Posterior vena cava (tissue), 2 donors: ENCODE results near the gene SDK1. TPM values are rescaled to one million over a fixed set of nuclear protein-coding genes. Genes with fewer than 3 reads are reported as not detected.
"Not testable (repeated sequence)": the region's sequence is repeated elsewhere in the genome, so short reads cannot be mapped to it uniquely, and the experiment has no call there.

Source experiments
- DNase-seq: peaks from one replicate; pipeline ENCODE4 v3.0.0-alpha.2; 2020; ENCODE audit warnings: low spot score
- intact Hi-C, 2 donors: fragments of 100-400 bp; cut with DNase I; formaldehyde crosslinking; loops; one replicate each; pipeline versions ENCODE4 v1.14.1 to v1.14.2; 2022 to 2023
- total RNA-seq, 2 donors: library from RNA; stranded (reverse); fragmentation: NEBNext Ultra II Directional; extraction: Animal tissue kit (Norgen Biotek cat#: 25700); gene quantifications; one replicate each; pipeline ENCODE4 v1.2.1, GENCODE V29; 2021
- donor health status: DM: yes; HTN: yes; CAD: no.
- donor health status: DM: yes; HTN: yes; CAD: no.

The SDK1 gene
- total RNA-seq, 2 donors from 2014 or later, result 14.4 to 18.3 TPM

DNA sequence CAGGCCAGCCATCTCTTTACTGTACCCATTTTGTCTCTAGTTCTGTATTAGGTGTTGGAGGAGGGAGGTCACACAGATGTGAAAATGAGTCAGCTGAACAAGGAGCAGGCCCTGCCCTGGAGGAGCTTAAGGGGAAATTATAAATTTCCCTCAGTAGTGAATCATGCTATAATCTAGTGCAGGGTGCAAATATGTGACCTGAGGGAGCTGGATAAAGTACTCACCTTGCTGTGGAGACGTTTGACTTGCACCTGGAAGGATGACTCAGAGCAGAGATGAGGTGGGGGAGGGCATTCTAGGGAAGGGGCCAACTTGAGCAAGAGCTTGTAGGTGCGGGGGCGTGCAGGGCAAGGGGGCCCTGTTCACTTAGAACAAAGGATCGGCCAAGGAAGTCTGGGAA is 610.6 kb downstream of the SDK1 start:
- DNase-seq, result no peak
- intact Hi-C loops, result no loop called here

GRCh38 chr7:3912291-3912690 is 611.2 kb downstream of the SDK1 start:
- DNase-seq, result no peak
- intact Hi-C loops, result no loop called here

DNA sequence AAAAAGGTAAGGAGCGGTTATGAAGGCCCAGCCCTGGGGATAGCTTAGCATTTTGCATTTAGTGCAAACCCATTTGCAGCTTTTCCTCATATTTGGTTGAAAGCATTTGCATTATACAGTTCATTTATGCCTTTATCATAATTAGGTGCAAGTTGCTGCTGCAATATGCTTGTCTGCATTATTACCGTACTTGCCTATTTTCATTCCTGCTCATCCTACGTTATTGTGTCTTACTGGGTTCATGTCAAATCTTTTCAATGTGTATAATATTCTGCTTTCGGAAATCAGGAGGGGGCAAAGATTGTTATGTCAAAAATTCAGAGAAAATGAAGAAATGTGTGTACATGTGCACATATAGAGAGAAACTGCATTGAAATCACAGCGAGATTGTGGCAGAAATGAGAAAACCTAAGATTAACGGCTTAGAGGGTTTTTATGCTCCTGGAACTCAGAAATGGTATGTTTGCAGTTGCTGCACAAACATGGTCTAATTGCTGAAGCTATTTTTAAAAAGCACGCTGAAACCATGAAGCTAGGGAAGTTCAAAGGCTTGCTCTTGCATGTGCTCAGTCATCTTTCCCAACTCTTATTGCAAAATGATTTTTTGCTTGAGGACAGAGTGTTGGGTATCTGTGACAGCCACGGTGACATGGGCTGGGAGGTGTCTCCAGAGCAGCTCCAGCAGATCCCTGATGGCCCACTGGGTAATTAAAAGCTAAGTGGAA is 613.2 kb downstream of the SDK1 start:
- intact Hi-C loops, result no loop called here
- no peak for DNase-seq

DNA sequence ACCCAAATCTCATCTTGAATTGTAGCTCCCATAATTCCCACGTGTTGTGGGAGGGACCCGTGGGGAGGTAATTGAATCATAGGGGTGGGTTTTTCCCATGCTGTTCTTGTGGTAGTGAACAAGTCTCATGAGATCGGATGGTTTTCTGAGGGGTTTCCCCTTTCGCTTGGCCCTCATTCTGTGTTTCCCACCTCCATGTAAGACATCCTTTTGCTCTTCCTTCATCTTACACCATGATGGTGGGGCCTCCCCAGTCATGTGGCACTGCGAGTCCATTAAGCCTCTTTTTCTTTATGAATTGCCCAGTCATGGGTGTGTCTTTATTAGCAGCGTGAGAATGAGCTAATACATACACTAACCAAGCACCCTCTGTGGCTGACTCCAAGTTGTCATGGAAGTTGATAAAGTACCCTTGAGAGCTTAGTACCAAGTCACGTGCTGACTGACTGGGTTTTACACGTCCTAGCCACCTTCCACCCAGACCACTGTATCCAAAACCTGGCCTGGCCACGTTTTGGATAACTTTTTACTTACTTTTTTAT is 614.4 kb downstream of the SDK1 start:
- intact Hi-C loops, result no loop called here
- no peak for DNase-seq

- intact Hi-C loops, result no loop called here
- no peak for DNase-seq
Observed at GRCh38 chr7:3916146-3916545, 615.1 kb downstream of the SDK1 start.

DNA sequence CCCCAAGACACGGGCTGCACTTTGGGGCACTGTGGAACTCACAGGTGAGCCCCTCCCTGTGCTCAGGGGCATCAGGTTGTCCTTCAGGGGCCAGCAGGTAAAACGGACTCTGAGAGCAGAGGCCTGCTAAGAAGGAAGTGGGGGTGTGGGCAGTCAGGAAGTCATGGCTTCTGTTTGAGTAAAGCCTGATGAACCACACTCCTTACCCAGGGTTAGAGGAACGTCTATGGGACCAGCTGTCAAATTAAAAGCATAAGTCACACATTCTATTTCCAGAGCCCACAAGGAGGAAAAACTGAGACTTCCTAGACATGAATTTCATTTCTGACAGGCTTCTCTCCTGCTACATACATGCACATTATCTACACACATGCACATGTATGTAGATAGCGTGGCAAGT is 616.4 kb downstream of the SDK1 start:
- DNase-seq, result no peak
- intact Hi-C loops, result no loop called here

- no peak for DNase-seq
- intact Hi-C loops, result no loop called here
Observed at GRCh38 chr7:3918576-3918975, 617.5 kb downstream of the SDK1 start.

- intact Hi-C loops, result no loop called here
- no peak for DNase-seq
Observed at GRCh38 chr7:3922175-3922635, 621.2 kb downstream of the SDK1 start.

DNA sequence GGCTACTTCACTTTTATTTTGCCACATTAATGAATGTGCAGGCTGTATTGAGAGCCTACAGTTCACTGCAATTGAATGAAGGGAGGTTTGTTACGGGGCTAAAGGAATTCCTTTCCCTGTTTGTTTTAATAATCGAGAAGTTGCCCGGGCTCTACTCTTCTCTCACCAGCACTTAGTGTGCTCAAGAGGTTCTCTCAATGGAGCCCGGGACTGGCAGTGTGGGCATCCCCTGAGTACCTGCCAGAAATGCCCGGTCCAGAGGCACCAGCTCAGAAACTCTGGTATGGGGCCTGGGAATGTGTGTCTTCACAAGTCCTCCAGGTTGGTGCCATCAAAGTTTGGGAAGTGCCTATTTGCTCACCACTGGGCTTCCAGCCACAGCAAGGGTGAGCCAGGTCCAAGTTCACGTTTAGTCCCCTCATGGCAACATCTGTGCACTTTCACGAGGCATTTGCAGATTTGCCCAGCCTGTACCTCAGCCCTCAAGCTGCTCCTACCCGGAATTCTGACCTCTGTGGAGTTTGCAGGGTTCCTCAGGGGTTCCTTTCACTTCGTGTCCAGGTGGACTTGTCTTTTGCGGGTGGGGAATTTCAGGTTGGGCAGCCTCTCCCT is 622.4 kb downstream of the SDK1 start:
- DNase-seq, result no peak
- intact Hi-C loops, result loop anchor here in 1 of 2 donors (1.0 kb wide), 1 partner anchor 24 kb away; no protein-coding TSS in a partner anchor

- intact Hi-C loops, result no loop called here
- no peak for DNase-seq
Observed at GRCh38 chr7:3924277-3924676, 623.2 kb downstream of the SDK1 start.

DNA sequence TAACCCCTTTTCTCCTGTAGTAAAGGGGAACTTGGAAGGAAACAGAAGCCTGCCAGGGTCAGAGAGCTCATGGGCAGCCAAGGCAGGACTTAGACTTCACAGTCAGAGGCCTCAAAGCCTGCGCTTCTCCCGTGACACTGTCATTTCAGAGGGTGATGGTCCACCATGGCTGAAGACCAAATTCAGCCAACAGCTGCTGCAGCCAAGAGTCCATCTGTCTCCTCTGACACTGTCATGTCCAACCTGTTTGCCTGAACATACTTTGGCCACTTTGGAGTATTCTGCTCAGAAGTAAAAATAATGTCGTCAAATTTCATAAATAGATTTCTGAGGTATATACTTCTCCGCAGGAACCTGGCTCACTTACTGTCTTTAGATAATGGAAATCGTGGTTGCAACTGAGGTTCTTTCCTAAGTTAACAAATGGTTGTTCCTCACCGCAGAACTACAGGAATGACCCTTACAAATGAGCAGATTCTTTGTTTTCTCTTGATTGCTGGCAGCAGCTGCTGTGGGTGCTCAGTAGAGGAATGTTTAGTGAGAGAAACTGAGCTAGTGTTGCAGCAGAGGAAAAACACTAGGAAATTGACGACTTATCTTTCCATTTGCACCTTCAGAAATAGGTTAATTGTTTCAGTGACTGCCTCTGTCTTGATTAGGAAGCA is 626.5 kb downstream of the SDK1 start:
- intact Hi-C loops, result no loop called here
- no peak for DNase-seq

DNA sequence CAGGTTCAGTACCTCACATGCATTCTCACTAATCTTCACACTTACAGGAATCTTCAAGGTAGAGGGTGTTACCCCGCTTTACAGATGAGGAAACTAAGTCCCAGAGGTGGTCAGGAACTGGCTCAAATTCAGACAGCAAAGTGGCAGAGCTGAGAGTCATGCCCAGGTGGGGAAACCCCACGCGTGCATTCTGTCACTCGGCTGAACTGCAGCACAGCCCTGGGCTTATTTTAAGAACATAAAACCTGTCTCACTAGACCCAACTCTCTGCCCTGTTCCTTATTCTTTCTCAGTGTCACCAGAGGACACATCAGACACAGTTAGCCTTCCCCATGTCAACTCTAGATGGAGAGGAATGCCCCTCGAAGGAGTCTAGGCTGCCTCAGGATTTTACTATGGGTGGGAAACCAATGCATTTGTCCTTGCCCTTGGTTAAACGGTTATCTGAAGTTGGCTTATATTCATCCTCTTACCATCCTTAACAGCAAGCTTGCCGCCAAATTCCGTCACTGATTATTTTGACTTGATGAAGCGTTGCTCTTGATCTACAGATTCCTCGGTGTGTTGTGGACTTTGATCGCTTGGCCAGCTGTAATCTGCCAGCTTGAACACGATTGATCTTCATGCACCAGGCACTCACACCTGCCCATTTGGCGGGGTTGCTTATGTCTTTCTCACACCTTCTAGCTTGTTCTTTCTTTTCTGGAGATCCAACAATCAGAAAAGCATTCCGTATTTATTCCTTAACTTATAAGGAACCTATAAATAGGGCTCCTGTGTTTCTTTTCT is 627.9 kb downstream of the SDK1 start:
- DNase-seq, result no peak
- intact Hi-C loops, result no loop called here

- DNase-seq, result no peak
- intact Hi-C loops, result no loop called here
Observed at GRCh38 chr7:3931843-3932242, 630.8 kb downstream of the SDK1 start.

DNA sequence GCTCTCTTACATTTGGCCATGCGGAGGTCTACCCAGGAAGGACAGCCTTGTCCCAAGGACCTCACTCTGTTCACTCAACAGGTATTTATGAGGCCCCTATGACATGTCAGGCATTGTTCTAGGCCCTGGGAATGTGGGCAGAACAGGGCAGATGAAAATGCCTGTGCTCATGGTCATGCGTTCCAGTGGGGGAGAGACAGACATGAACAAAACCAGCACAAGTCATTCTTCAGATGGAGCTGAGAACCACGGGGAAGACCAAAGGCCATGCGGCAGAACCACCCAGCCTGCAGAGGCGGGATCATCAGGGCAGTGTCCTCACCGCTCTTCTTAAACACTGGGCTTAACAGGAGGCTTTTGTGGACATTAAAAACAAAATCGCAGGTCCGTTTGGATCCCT is 636.1 kb downstream of the SDK1 start:
- DNase-seq, result no peak
- intact Hi-C loops, result no loop called here

- no peak for DNase-seq
- intact Hi-C loops, result no loop called here
Observed at GRCh38 chr7:3937605-3938004, 636.6 kb downstream of the SDK1 start.

- DNase-seq, intact Hi-C loops: not testable (repeated sequence)
Observed at GRCh38 chr7:3941706-3942105, 640.7 kb downstream of the SDK1 start.

DNA sequence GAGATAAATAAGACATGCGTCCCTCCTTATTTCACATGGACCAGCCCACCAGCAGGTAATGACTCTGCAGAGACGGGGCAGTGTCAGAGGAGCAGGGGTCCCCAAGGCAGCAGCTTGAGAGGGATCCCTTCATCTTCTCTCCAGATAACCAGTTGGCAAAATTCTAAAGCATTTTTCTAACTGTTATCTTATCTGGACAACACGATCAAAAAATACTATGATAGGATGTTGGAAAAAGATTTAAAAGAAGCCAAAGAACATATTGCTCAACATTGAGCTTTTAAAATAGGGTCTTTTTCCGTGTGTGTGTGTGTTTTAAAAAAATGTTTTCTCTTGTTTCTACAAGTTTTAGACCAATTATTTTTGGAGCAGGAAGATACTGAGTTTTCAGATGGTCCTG is 641.2 kb downstream of the SDK1 start:
- intact Hi-C loops, result no loop called here

DNA sequence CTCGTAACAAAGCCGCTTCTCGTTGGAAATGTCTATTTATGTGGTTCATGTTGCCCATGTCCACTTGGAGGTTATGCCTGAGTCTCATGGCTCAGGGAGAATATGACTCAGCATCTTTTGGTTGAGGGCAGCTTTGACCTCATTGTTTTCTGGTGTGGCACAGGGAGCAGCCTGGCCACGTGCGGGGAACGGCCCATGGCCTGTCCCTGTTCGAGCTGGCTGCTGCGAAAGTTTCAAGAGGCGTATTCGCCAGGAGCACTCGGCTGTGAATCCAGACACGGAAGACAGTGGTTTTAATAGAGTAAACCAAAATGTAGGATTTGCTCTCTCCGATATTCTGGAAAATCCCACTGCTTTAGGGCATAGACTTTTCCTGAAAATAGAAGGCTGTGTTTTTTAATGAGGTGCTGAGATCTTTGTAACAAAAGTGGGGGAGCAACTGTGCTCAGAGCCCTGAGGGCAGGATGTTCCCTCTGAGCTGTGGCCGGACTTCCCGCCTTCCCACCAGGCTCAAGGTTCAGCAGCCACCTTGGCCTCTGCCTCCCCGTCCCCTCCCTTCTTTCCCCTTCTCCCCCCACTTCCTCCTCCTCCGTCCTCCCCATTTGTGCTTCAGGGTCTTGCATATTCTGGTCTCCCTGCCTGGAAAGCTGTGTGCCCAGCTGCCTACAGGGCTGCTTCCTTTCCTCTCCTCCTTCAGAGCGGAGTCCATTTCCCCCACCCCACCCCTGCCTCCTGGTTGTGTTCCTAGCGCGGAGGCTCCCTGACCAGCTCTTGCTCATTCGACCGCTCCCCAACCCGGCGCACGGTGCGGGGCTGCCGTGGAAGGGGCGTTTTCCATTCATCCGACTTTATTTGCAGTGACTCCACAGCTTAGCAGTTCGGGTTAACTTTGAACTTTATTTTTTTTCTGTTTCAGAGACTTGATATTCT is 642.0 kb downstream of the SDK1 start:
- DNase-seq, result no peak
- intact Hi-C loops, result no loop called here

More for the DNA sequence above, 641.2 kb downstream of the SDK1 start:
- no peak for DNase-seq
